HCEC 1CT (cell line): ENCODE measurements around the gene PSMG1.
"Not testable (repeated sequence)": the region's sequence is repeated elsewhere in the genome, so short reads cannot be mapped to it uniquely, and the experiment has no call there.

Source experiments
- DNase-seq: peaks from one replicate; pipeline ENCODE4 v3.0.0-alpha.2; 2017

The PSMG1 gene

GRCh38 chr21:39183272-39184049, at the start of gene PSMG1:
PSMG1 (minus strand) TSS chr21:39183451; CDS start chr21:39183385, 66 bp downstream.
- peak; percentile 93 for DNase-seq

DNA sequence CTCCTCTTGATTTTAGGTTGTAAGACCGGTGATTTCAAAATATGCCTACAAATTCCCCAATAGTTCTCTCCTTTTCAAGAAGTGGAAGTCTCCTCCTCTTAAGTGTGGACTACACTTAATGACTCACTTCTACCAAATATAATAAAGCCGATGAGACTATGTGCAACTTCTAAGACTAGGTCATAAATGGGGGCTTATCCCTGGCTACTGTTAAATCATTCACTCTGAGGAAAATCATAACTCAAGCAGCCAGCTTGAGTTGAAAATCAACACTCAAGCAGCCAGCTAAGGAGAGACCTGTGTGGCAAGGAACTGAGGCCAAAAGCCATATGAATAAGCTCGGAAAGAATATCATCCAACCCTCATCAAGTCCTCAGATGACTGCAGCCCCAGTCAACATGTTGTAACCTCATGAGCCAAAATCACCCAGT, 49.6 kb upstream of the PSMG1 start:
- peak; percentile 45 for DNase-seq

DNA sequence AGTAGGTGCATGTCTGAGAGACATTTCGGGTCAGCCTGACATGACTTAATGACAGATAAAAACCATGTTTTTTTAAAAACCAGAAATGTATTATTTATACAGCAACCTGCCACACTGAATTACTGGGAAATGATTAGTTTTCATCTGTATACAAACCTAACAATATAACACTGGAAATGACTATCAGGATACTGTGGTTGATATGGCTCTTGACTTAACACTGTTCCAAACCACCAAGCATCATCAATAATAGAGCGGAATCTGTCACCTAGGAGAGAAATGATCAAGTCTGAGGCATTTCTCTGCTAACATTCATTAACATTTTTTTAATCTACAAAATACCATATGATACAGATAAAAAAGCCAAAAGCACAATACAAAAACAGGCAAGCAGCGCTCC, 41.7 kb upstream of the PSMG1 start:
- DNase-seq: no peak

DNA sequence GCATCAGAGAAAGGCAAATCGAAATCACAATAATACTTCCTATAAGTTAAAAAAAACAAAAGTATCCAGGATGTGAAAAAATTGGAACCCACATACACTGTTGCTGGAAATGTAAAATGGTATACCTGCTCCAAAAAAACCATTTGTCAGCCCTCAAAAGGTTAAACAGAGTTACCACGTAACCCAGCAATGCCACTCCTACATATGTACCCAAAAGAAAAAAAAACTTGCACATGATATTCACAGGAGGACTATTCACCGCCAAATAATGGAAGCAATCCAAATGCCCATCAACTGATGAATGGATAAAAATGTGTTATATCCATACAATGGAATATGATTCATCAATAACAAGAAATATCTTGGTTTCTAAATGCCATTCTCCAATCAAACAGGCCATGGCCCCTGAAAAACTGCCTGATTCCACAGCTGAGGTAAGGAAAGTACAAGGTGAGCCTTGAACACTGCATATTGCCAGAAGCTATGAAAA, 38.8 kb upstream of the PSMG1 start:
- DNase-seq: no peak

- no peak for DNase-seq
Measured at GRCh38 chr21:39221282-39221996, 38.2 kb upstream of the PSMG1 start.

- DNase-seq: not testable (repeated sequence)
Measured at GRCh38 chr21:39220875-39221274, 37.6 kb upstream of the PSMG1 start.

GRCh38 chr21:39220150-39220549, 36.9 kb upstream of the PSMG1 start:
- DNase-seq: no peak

GRCh38 chr21:39218082-39218409, 34.8 kb upstream of the PSMG1 start:
- DNase-seq: no peak

DNA sequence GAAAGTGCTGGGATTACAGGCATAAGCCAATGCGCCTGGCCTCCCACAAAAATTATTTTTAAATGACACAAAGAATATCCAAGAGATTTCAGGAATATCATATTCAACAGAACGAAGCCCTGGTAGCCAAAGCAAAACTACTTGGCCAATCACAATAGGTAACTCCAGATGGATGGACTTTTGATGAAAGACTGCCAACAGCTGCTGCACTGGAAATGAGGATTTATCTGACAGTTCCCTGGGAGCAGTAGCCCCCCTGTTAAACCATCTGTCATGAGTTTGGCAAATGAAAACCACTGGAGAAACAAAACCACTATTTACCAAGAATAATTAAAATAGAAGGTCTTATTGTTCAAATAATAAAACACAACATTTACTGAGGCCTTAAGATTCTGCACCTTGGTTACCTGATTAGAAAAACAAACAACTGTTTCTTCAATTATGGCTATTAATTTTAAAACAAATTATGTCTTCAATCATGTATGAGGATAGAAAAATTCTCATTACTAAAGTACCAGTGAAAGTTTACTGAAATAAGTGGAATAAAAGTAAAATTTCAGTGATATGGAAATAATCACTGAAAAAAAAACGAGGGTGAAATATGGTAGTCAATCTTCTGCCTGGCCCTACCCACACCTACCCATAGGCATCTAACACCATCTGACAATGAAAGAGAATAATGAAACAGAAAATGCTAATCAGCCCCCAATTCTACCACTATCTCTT, 34.3 kb upstream of the PSMG1 start:
- DNase-seq: no peak

DNA sequence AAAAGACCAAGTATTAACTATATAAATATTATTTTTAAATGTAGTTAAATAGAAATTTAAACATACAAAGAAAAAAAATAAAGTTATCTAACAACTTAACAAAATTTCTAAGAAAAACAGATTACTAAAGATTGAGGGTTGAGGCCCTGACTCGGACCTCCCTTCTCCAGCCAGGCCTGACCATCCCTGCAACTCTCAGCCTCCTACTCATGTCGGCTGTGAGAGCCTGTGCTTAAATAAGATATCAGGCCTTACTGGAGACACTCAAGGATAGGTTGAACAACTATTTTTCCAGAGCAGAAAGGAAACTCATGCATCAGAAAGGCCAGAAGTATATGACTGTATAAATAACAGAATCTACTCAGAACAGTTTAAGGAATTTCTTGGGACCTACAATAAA, 33.0 kb upstream of the PSMG1 start:
- no peak for DNase-seq

DNA sequence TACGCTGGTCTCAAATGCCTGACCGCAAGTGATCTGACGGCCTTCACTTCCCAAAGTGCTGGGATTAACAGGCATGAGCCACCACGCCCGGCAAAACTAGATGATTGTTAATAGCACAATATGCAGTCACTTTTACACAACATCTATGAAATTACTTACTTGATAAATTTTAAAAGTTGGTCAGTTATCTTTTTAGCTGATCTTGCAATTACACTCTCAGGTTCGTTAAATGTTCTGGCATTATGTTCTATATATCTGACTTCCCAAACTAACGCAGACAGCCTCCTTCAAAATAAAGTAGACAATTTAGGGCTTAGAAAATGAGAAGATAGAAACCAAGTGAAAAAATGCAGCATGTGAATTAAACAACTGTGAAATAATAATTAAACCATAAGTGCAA, 31.8 kb upstream of the PSMG1 start:
- no peak for DNase-seq

DNA sequence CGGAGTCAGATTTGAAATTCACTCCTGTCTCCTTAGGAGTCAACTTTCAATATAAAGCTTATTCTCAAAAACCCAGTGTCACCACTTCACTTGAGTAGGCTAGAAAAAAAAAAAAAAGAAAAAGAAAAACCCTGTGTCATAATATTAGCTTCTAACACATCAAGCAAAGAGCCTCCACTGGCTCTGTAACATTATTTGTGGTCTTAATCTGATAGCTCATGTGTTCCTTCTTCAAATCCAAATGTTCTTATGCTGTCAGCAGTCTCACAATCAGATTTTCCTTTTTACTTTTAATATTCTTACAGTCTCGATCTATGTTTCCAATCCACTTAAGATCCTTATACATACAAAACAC, 26.1 kb upstream of the PSMG1 start:
- DNase-seq: no peak

DNA sequence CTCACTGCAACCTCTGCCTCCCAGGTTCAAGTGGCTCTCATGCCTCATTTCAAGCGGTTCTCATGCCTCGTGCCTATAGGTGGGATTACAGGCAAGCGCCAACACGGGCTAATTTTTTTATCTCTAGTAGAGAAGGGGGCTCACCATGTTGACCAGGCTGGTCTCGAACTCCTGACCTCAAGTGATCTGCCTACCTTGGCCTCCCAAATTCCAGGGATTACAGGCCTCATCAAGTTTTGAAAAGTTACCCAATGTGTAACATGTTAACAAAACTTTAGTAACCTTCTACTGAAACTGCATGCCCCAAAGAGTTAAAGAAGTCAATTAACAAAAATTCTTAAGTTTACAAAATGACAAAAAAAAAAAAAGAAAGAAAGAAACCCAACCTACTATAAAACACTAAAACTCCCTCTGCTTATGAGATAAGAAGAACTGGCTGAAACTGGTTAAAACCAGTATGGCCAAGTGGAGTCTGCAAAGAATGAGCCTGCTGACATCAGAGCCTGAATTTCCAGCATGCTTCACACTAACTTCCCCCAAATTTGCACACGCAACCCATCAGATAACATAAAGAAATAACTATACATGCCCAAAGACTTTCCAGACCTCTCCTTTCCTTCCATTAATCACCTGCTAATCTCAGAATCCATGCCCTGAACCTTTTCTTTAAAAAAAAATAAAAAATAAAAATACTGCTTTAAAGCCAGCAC, 25.5 kb upstream of the PSMG1 start:
- no peak for DNase-seq

DNA sequence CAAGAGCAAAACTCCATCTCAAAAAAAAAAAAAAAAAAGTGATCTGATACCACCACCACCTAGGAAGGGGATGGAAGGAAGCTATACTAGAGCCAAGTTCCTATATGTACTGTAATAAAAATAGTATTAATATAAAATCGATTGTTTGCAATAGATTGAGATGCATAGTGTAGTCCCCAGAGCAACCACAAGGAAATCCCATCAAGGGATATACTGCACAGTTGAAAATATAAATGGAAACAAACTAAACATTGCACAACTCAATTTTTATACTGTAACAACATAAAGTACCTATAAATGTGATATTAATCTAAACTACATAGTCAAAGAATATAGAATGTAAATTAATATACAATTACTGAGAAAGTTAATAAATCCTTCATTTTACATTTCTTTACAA, 20.9 kb upstream of the PSMG1 start:
- DNase-seq: no peak

GRCh38 chr21:39198800-39199199, 15.5 kb upstream of the PSMG1 start:
- DNase-seq: no peak

- DNase-seq: no peak
Measured at GRCh38 chr21:39197448-39198233, 14.4 kb upstream of the PSMG1 start.

- no peak for DNase-seq
Measured at GRCh38 chr21:39196838-39197237, 13.6 kb upstream of the PSMG1 start.

DNA sequence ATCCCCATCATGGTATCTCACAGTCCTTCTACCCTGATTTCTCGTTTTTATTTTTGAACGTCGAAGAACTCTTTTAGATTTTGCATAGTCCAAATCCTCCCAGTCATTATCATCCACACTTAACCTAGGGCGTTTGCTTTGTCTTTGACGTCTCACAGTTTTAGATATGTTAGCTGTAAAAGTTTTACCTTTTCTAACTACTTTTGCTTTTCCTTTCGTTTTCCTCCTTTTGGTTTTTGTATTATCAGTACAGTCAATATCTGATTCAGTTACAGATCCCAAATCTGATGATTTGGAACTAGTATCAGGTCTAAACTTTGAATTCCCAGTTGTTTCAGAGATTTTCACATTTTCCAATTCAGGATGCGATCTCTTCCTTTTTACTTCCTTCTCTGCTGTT, 13.1 kb upstream of the PSMG1 start:
- DNase-seq: no peak

GRCh38 chr21:39193380-39193779, 10.1 kb upstream of the PSMG1 start:
- DNase-seq: no peak

GRCh38 chr21:39189857-39190604, 6.8 kb upstream of the PSMG1 start:
- DNase-seq: peak; percentile 30

- no peak for DNase-seq
Measured at GRCh38 chr21:39188521-39189139, 5.4 kb upstream of the PSMG1 start.
